C4-2B (cell line): ENCODE results near the gene HHEX.

ENCODE experiments used
- ZFX ChIP-seq: fragments of 450-650 bp; IDR thresholded peaks from 2 replicates; pipeline ENCODE4 v1.6.1; 2017
- TF ChIP-seq, protein P1 (sequence below): fragments of 450-650 bp; conservative IDR thresholded peaks from 2 replicates; pipeline ENCODE4 v1.5.1; 2017; ENCODE audit warnings: mild to moderate bottlenecking

- TF ChIP-seq, protein P1, sequence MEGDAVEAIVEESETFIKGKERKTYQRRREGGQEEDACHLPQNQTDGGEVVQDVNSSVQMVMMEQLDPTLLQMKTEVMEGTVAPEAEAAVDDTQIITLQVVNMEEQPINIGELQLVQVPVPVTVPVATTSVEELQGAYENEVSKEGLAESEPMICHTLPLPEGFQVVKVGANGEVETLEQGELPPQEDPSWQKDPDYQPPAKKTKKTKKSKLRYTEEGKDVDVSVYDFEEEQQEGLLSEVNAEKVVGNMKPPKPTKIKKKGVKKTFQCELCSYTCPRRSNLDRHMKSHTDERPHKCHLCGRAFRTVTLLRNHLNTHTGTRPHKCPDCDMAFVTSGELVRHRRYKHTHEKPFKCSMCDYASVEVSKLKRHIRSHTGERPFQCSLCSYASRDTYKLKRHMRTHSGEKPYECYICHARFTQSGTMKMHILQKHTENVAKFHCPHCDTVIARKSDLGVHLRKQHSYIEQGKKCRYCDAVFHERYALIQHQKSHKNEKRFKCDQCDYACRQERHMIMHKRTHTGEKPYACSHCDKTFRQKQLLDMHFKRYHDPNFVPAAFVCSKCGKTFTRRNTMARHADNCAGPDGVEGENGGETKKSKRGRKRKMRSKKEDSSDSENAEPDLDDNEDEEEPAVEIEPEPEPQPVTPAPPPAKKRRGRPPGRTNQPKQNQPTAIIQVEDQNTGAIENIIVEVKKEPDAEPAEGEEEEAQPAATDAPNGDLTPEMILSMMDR: no peak
- TF ChIP-seq ZFX: no peak
These were observed 48.3 kb upstream of the HHEX start for GRCh38 chr10:92641492-92641891.
